ENCODE measurements around the gene UACA. TPM values are rescaled to one million over a fixed set of nuclear protein-coding genes. Genes with fewer than 3 reads are reported as not detected.
"Not testable (repeated sequence)": the region's sequence is repeated elsewhere in the genome, so short reads cannot be mapped to it uniquely, and the experiment has no call there.

Gene UACA
- polyA plus RNA-seq, 1 of the 3 experiments (the other 2 are of a cell fraction): 35.9 TPM

DNA sequence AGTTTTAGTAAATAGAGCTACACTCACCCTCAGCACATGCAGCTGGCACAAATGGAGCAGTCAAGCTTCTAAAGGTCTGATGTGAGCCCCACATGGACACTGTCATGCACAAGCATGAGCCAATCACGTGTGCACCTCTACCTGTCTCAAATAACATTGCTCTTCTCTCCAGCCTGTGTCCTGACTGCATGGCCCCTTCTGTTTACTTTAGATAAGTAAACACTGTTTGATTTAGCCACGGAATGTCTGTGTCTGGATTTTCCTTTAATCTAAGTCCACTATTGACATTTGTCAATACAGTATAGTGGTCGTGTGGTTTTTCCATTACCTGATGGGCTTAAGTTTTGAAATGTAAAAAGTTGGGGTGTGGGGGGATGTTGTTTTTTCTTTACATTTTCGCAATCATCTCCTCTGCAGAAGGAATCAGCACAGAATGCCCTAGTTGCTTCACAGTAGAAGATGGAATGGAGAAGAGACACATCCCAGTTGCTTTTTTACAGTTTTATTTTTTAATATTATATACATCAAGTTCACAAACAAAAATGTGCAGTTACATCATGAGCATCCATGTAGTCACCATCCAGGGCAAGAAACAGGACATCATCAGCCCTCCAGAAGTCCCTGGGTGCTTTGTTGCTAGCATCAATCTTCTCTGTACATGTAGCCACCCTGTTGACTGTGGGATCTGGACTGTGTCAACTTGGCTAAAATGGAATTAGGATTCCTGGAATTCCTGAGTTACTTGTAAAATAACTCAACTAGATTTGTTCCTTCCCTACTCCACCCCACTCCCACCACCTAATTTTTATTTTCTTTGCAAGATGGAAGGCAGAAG, 146.1 kb downstream of the UACA start:
- 66% methylated on average over 4 of the region's 4 CpGs for WGBS (ENCODE audit: low lambda C conversion rate)
- H3K36me3 ChIP-seq (replicated peaks in 1 of 2; ENCODE audit: control insufficient read depth in 1 of 2, insufficient read depth in 2 of 2, low read length in 1 of 2): peaks cover 0 to under 1% of the 10 kb centered on the region in 2 experiments
- H4K20me1 ChIP-seq (ENCODE audit: insufficient read depth): no peaks in the 10 kb centered on the region
- no peaks in the 10 kb centered on the region for H3K9me2 ChIP-seq
- no peak overlapping the region for H2AFZ ChIP-seq (ENCODE audit: low read depth)
- no peak for TF ChIP-seq YY1 (IDR thresholded peaks at IDR 0.05; ENCODE audit: low read depth)
- TF ChIP-seq, protein P1, sequence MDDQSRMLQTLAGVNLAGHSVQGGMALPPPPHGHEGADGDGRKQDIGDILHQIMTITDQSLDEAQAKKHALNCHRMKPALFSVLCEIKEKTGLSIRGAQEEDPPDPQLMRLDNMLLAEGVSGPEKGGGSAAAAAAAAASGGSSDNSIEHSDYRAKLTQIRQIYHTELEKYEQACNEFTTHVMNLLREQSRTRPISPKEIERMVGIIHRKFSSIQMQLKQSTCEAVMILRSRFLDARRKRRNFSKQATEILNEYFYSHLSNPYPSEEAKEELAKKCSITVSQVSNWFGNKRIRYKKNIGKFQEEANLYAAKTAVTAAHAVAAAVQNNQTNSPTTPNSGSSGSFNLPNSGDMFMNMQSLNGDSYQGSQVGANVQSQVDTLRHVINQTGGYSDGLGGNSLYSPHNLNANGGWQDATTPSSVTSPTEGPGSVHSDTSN (IDR thresholded peaks at IDR 0.05): peak; percentile 48
- TF ChIP-seq NRF1 (IDR thresholded peaks at IDR 0.05; ENCODE audit: low read depth, low read length): no peak
- TF ChIP-seq TCF12 (IDR thresholded peaks at IDR 0.05): peak; percentile 70
- TF ChIP-seq TEAD4 (IDR thresholded peaks at IDR 0.05; ENCODE audit: borderline replicate concordance, insufficient read depth): 0 out of 2 replicates have a peak, but pooled peaks have one; percentile 15
- TF ChIP-seq EZH2phosphoT487 (IDR thresholded peaks at IDR 0.05; ENCODE audit: borderline replicate concordance, low read depth): no peak
- TF ChIP-seq RAD21 (IDR thresholded peaks at IDR 0.05; ENCODE audit: low read length): no peak
- no peaks in the 10 kb centered on the region for H3K27me3 ChIP-seq (ENCODE audit: insufficient read depth)
- no peak overlapping the region for H3K27ac ChIP-seq (ENCODE audit: low read depth in 2 of 2, low read length in 1 of 2)
- H3K79me2 ChIP-seq (ENCODE audit: insufficient read depth): no peaks in the 10 kb centered on the region
- ChIA-PET CTCF (interaction anchor here (1.0 to 1.1 kb wide), 3 partner anchors 28 to 61 kb away, joined by 3 read pairs; no protein-coding TSS in a partner anchor), POLR2A (no interaction called here)
- DNase-seq: no peak
- H3K4me1 ChIP-seq (ENCODE audit: control insufficient read depth in 1 of 2, insufficient read depth in 2 of 2, low read depth in 1 of 2, low read length in 1 of 2): peaks cover 0 to 3% of the 10 kb centered on the region in 2 experiments; a peak in 2 of 4 replicates
- peaks cover 5% of the 10 kb centered on the region; the same call in 1 of the 2 replicates for H3K9me3 ChIP-seq
- H3F3A ChIP-seq (replicated peaks; ENCODE audit: insufficient read depth): no peaks in the 10 kb centered on the region
- H3K4me2 ChIP-seq: no peak overlapping the region
- H3K4me3 ChIP-seq (ENCODE audit: low read depth in 2 of 2, low read length in 1 of 2): no peak overlapping the region
- H3K9ac ChIP-seq: no peak overlapping the region

DNA sequence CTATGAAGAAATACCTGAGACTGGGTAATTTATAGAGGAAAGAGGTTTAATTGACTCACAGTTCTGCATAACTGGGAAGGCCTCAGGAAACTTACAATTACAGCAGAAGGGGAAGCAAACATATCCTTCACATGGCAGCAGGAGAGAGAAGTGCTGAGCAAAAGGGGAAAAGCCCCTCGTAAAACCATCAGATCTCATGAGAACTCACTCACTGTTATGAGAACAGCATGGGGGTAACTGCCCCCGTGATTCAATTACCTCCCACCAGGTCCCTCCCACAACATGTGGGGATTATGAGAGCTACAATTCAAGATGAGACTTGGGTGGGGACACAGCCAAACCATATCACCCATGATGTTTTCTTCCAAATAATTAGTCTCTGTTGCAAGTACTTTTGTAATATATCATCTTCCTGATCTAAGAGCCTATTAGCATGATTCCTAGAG, 147.0 kb downstream of the UACA start:
- H3K4me1 ChIP-seq (ENCODE audit: control insufficient read depth in 1 of 2, insufficient read depth in 2 of 2, low read depth in 1 of 2, low read length in 1 of 2); POLR2A ChIA-PET; H3K27me3 ChIP-seq (ENCODE audit: insufficient read depth); H3K36me3 ChIP-seq (replicated peaks in 1 of 2; ENCODE audit: control insufficient read depth in 1 of 2, insufficient read depth in 2 of 2, low read length in 1 of 2); H3K4me3 ChIP-seq (ENCODE audit: low read depth in 2 of 2, low read length in 1 of 2); H3F3A ChIP-seq (replicated peaks; ENCODE audit: insufficient read depth); H3K9ac ChIP-seq; H3K79me2 ChIP-seq (ENCODE audit: insufficient read depth); H2AFZ ChIP-seq (ENCODE audit: low read depth); DNase-seq; H3K27ac ChIP-seq (ENCODE audit: low read depth in 2 of 2, low read length in 1 of 2); H3K4me2 ChIP-seq; H3K9me2 ChIP-seq; H3K9me3 ChIP-seq; H4K20me1 ChIP-seq (ENCODE audit: insufficient read depth): not testable (repeated sequence)
- CTCF ChIA-PET: interaction anchor here (0.9 to 1.0 kb wide), 3 partner anchors 27 to 62 kb away, joined by 3 read pairs; no protein-coding TSS in a partner anchor
- 60% methylated on average over 2 of the region's 2 CpGs for WGBS (ENCODE audit: low lambda C conversion rate)

Measured in SK-N-SH (cell line).